Measurements from ENCODE around the gene TSR2. TPM values are rescaled to one million over a fixed set of nuclear protein-coding genes. Genes with fewer than 3 reads are reported as not detected.

Gene TSR2
- total and polyA plus RNA-seq, 8 donors: 12.5 to 28.9 (median 16.4) TPM

DNA sequence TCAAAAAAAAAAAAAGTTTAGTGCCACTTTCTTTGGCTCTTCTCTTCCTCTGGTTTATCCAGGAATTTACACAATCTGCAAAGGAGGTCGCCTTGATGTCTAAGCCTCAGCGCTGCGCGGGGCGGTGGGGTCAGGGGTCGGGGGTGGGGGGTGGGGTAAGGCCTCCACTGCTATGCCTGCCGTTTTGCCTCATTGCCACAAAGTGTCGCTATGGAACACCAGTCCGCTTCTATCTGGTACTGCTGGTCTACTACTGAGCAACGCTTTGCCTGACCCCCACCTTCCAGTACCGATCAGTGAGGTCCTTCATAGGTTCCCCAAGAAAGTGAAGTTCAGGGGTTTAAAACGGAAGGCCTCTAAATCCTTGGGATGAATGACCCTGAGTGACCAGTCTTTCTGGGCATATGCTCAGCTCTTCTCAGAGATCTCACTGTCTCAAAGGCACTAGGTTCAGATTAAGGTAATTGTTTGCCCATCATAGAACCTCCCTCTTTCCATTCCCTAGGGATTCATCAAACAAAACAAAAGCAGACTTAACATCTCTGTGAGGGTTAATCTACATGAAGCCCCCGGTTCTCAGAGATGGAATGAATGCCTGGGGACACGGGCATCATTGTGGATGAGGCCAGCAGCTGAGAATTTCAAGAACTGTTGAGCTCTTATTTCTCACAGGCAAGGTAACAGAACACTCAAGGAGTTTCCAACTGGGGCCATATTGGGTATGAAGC lies 16.9 kb upstream of the TSR2 start:
- H3K4me1 ChIP-seq: no peaks in the 10 kb centered on the region
- intact Hi-C loops (cut with DNase I): no loop called here
- no peak for ATAC-seq
- WGBS, 2 donors: 53 to 58% methylated on average over 14 of the region's 14 CpGs
- H3K9me3 ChIP-seq: no peaks in the 10 kb centered on the region
- H3K27me3 ChIP-seq: no peaks in the 10 kb centered on the region
- no peak overlapping the region for H3K27ac ChIP-seq
- no peaks in the 10 kb centered on the region for H3K36me3 ChIP-seq
- no peak for FAIRE-seq
- H3K4me3 ChIP-seq: no peak overlapping the region
- DNase-seq: no peak
- TF ChIP-seq, protein P1, sequence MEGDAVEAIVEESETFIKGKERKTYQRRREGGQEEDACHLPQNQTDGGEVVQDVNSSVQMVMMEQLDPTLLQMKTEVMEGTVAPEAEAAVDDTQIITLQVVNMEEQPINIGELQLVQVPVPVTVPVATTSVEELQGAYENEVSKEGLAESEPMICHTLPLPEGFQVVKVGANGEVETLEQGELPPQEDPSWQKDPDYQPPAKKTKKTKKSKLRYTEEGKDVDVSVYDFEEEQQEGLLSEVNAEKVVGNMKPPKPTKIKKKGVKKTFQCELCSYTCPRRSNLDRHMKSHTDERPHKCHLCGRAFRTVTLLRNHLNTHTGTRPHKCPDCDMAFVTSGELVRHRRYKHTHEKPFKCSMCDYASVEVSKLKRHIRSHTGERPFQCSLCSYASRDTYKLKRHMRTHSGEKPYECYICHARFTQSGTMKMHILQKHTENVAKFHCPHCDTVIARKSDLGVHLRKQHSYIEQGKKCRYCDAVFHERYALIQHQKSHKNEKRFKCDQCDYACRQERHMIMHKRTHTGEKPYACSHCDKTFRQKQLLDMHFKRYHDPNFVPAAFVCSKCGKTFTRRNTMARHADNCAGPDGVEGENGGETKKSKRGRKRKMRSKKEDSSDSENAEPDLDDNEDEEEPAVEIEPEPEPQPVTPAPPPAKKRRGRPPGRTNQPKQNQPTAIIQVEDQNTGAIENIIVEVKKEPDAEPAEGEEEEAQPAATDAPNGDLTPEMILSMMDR (IDR thresholded peaks at IDR 0.05): no peak

DNA sequence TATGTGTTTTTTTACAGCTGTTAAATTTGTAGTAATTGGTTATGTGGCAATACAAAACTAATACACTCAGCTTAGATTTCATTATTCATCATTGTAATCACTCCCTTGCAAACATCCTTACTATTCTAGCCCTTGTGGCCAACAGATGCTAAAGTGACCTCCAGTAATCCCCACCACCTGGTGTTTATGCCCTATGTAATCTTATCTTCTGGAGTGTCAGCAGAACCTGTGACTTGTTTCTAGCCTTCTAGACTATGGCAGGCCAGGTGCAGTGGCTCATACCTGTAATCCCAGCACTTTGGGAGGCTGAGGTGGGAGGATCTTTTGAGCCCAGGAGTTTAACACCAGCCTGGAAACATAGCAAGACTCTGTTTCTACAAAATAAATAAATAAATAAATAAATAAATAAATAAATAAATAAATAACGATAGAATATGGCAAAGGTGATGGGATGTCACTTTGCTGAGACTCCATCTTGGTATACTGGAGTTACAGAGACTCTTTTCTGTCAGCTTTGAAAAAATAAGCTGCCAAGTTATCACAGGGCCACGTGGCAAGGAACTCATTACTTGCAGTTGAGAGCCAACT lies 12.3 kb upstream of the TSR2 start:
- intact Hi-C loops (cut with DNase I): no loop called here
- H3K27ac ChIP-seq: no peak overlapping the region
- H3K4me1 ChIP-seq: no peaks in the 10 kb centered on the region
- peak in 1 of 6 donors; percentile 5 for DNase-seq
- no peaks in the 10 kb centered on the region for H3K27me3 ChIP-seq
- no peaks in the 10 kb centered on the region for H3K36me3 ChIP-seq
- no peaks in the 10 kb centered on the region for H3K9me3 ChIP-seq
- WGBS, 2 donors: 33 to 39% methylated on average over 2 of the region's 2 CpGs
- TF ChIP-seq, protein P1 (IDR thresholded peaks at IDR 0.05): no peak
- H3K4me3 ChIP-seq: no peak overlapping the region
- ATAC-seq: peak in 3 of 4 donors; percentile 45 to 62 (median 56)
- no peak for FAIRE-seq

DNA sequence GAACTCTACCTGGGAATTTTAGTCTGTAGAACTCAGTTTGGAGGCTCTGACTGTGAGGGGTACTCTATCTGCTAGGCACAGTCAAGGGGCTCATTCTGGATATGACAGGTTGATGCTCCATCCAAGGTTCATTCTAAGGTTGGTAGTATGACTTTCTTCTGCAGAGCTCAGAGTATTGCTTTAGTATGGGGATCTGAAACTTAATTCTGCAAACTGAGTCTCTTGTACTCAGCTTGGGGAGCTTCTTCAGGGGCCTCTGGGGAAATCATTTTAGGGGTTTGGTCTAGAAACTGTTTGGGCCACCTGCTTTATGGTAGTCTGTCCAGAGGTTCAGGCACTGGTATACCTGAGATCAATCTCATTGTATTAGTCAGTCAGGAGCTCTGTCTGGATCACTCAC lies 9.7 kb upstream of the TSR2 start:
- Histone ChIP-seq H3K27ac (no peak overlapping the region), H3K4me1 (no peaks in the 10 kb centered on the region), H3K27me3 (no peaks in the 10 kb centered on the region), H3K9me3 (no peaks in the 10 kb centered on the region), H3K36me3 (no peaks in the 10 kb centered on the region), H3K4me3 (no peak overlapping the region)
- intact Hi-C loops (cut with DNase I): no loop called here
- no peak for FAIRE-seq
- TF ChIP-seq, protein P1 (IDR thresholded peaks at IDR 0.05): no peak
- no peak for ATAC-seq
- no peak for DNase-seq

DNA sequence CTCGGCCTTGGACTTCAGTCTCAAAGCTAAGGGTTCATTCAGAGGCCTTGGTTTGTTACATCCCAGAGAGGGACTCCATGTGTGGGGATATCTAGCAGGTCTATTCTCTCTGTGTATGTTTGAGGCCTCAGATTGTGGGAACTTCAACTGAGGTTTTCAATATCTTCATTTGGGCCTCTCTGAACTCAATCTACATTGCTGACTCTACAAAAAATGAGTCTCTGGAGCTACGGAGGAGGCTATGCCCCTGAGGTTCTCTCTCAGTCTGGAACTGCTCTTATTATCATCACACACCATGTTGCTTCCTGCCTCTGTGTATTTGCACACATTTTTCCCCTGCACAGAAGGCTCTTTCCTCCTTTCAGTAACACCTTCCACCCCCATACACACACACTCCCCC lies 5.1 kb upstream of the TSR2 start:
- H3K36me3 ChIP-seq: no peaks in the 10 kb centered on the region
- H3K4me1 ChIP-seq: no peaks in the 10 kb centered on the region
- no peaks in the 10 kb centered on the region for H3K27me3 ChIP-seq
- no peaks in the 10 kb centered on the region for H3K9me3 ChIP-seq
- no peak for DNase-seq
- H3K4me3 ChIP-seq: no peak overlapping the region
- ATAC-seq: no peak
- 67 to 79% methylated on average over 2 of the region's 2 CpGs for WGBS, 2 donors
- intact Hi-C loops (cut with DNase I): no loop called here
- H3K27ac ChIP-seq: no peak overlapping the region
- TF ChIP-seq, protein P1 (IDR thresholded peaks at IDR 0.05): no peak
- FAIRE-seq: no peak

DNA sequence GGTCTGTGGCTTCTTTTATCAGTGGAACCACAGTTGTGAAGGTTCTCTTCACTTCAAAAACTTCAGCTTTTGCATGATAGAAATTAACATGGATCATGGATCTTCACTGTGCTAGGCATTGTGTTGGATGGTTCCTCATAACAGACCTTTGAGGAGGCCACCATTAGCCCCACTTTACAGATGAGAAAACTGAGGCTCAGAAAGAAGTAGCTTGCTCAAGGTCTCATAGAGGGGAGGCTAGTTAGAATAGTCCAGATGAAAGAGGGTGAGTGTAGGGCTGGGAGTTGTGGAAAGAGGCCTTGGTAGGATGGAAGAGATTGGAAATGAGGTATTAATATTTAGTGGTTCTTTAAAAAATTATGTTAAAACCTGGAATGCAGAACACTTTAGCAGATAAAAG lies 2.6 kb downstream of the TSR2 start:
- H3K4me3 ChIP-seq: no peak overlapping the region
- TF ChIP-seq, protein P1 (IDR thresholded peaks at IDR 0.05): no peak
- H3K27me3 ChIP-seq: no peaks in the 10 kb centered on the region
- H3K27ac ChIP-seq: no peak overlapping the region
- no peak for ATAC-seq
- no peaks in the 10 kb centered on the region for H3K36me3 ChIP-seq
- no peak for FAIRE-seq
- no peak for DNase-seq
- H3K4me1 ChIP-seq: no peaks in the 10 kb centered on the region
- intact Hi-C loops (cut with DNase I): no loop called here
- H3K9me3 ChIP-seq: no peaks in the 10 kb centered on the region

Measured in pancreas (tissue), 10 donors.